ENCODE measurements around the gene KSR1. TPM values are rescaled to one million over a fixed set of nuclear protein-coding genes. Genes with fewer than 3 reads are reported as not detected.

Gene KSR1
- total and polyA plus RNA-seq, 9 of the 15 experiments (the other 6 are each of a cell fraction or from before 2014, with no cell fraction given) = 1.4 to 51.7 (median 18.4) TPM

DNA sequence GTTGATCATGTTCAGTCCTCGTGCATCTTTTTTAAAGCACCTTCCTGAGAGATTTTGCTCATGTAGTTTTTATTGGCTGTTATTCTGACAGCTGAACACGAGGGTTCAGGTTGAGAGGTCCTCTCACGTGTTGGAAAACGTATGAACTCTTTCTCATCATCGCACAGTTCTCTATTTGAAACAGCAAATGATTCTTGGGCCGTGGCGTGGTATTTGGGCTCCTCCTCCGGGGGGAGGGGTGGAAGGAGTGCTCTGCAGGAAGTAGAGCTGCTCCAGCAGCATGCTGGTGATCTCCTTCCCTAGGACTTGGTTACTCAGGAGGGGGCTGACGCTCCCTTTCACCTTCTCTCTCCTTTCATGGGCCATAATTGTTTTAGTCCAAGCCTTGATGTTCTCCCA, 70.4 kb downstream of the KSR1 start (continued):
- TF ChIP-seq, protein P1, sequence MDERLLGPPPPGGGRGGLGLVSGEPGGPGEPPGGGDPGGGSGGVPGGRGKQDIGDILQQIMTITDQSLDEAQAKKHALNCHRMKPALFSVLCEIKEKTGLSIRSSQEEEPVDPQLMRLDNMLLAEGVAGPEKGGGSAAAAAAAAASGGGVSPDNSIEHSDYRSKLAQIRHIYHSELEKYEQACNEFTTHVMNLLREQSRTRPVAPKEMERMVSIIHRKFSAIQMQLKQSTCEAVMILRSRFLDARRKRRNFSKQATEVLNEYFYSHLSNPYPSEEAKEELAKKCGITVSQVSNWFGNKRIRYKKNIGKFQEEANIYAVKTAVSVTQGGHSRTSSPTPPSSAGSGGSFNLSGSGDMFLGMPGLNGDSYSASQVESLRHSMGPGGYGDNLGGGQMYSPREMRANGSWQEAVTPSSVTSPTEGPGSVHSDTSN (CRISPR knock-in tag; IDR thresholded peaks at IDR 0.05; ENCODE audit: low read depth) = no peak
- TF ChIP-seq, protein P1 (tag; conservative IDR thresholded peaks at IDR 0.05; ENCODE audit: low read depth) = no peak
- TF ChIP-seq ZNF263 (CRISPR knock-in tag; IDR thresholded peaks at IDR 0.05; ENCODE audit: borderline replicate concordance) (peak; percentile 83), NELFE (IDR thresholded peaks at IDR 0.05; ENCODE audit: insufficient read depth, insufficient read length) (no peak), HLTF (IDR thresholded peaks at IDR 0.05) (no peak), DNMT1 (IDR thresholded peaks at IDR 0.05) (no peak), ILK (tag; IDR thresholded peaks at IDR 0.05; ENCODE audit: borderline replicate concordance, low read depth) (no peak), JUND (IDR thresholded peaks at IDR 0.05; ENCODE audit: borderline replicate concordance, low read depth, low read length) (0 out of 2 replicates have a peak, but pooled peaks have one; percentile 8), JUND (tag; IDR thresholded peaks at IDR 0.05; ENCODE audit: borderline replicate concordance, low read depth, low read length) (peak; percentile 40; the same call in 1 of the 3 replicates), TCF7 (IDR thresholded peaks at IDR 0.05; ENCODE audit: borderline replicate concordance) (no peak), PYGO2 (tag; IDR thresholded peaks at IDR 0.05) (no peak), KHSRP (IDR thresholded peaks at IDR 0.05) (no peak), SETDB1 (IDR thresholded peaks at IDR 0.05; ENCODE audit: low read length) (no peak), ZC3H11A (IDR thresholded peaks at IDR 0.05; ENCODE audit: low read depth, low read length) (no peak), STAG1 (CRISPR knock-in tag; IDR thresholded peaks at IDR 0.05; ENCODE audit: borderline replicate concordance) (no peak)
- TF ChIP-seq, protein P2, sequence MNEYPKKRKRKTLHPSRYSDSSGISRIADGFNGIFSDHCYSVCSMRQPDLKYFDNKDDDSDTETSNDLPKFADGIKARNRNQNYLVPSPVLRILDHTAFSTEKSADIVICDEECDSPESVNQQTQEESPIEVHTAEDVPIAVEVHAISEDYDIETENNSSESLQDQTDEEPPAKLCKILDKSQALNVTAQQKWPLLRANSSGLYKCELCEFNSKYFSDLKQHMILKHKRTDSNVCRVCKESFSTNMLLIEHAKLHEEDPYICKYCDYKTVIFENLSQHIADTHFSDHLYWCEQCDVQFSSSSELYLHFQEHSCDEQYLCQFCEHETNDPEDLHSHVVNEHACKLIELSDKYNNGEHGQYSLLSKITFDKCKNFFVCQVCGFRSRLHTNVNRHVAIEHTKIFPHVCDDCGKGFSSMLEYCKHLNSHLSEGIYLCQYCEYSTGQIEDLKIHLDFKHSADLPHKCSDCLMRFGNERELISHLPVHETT (CRISPR knock-in tag; conservative IDR thresholded peaks at IDR 0.05 in 1 of 2, IDR thresholded peaks at IDR 0.05 in 1 of 2) = no peak
- TF ChIP-seq, protein P3, sequence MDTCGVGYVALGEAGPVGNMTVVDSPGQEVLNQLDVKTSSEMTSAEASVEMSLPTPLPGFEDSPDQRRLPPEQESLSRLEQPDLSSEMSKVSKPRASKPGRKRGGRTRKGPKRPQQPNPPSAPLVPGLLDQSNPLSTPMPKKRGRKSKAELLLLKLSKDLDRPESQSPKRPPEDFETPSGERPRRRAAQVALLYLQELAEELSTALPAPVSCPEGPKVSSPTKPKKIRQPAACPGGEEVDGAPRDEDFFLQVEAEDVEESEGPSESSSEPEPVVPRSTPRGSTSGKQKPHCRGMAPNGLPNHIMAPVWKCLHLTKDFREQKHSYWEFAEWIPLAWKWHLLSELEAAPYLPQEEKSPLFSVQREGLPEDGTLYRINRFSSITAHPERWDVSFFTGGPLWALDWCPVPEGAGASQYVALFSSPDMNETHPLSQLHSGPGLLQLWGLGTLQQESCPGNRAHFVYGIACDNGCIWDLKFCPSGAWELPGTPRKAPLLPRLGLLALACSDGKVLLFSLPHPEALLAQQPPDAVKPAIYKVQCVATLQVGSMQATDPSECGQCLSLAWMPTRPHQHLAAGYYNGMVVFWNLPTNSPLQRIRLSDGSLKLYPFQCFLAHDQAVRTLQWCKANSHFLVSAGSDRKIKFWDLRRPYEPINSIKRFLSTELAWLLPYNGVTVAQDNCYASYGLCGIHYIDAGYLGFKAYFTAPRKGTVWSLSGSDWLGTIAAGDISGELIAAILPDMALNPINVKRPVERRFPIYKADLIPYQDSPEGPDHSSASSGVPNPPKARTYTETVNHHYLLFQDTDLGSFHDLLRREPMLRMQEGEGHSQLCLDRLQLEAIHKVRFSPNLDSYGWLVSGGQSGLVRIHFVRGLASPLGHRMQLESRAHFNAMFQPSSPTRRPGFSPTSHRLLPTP (IDR thresholded peaks at IDR 0.05; ENCODE audit: borderline replicate concordance, extremely low read depth, insufficient read length) = no peak
